Activated CD8-positive, alpha-beta memory T cell treated with anti-CD3 and anti-CD28 coated beads for 4 hours (primary cell): ENCODE results near the gene HK2.
A peak's percentile ranks its signal among the peaks of the same experiment; 100 is the strongest.
"Not testable (repeated sequence)": the region's sequence is repeated elsewhere in the genome, so short reads cannot be mapped to it uniquely, and the experiment has no call there.

Experiments used
- DNase-seq, 2 donors: peaks; one replicate each; pipeline ENCODE4 v3.0.0-alpha.2; 2020; ENCODE audit warnings: low read depth in 2 of 2

HK2 gene

GRCh38 chr2:74833418-74834233, at the start of gene HK2:
HK2 (plus strand) TSS chr2:74834127; CDS start chr2:74834581, 454 bp downstream.
- peak; percentile 50 to 67 for DNase-seq

GRCh38 chr2:74789271-74789670, 44.7 kb upstream of the HK2 start:
- DNase-seq: no peak

- no peak for DNase-seq
These were observed 41.6 kb upstream of the HK2 start for GRCh38 chr2:74792282-74792681.

GRCh38 chr2:74794878-74795277, 39.0 kb upstream of the HK2 start:
- DNase-seq: not testable (repeated sequence)

GRCh38 chr2:74806355-74806839, 27.5 kb upstream of the HK2 start:
- no peak for DNase-seq

- DNase-seq: no peak
These were observed 27.0 kb upstream of the HK2 start for GRCh38 chr2:74806920-74807319.

- DNase-seq: no peak
These were observed 20.9 kb upstream of the HK2 start for GRCh38 chr2:74812787-74813590.

GRCh38 chr2:74814102-74814501, 19.8 kb upstream of the HK2 start:
- no peak for DNase-seq

- DNase-seq: no peak
These were observed 18.0 kb upstream of the HK2 start for GRCh38 chr2:74815941-74816340.

GRCh38 chr2:74816540-74817303, 17.2 kb upstream of the HK2 start:
- no peak for DNase-seq

GRCh38 chr2:74817304-74817675, 16.6 kb upstream of the HK2 start:
- DNase-seq: no peak

- DNase-seq: no peak
These were observed 14.2 kb upstream of the HK2 start for GRCh38 chr2:74819702-74820101.

- no peak for DNase-seq
These were observed 12.5 kb upstream of the HK2 start for GRCh38 chr2:74821177-74822126.

- DNase-seq: no peak
These were observed 11.0 kb upstream of the HK2 start for GRCh38 chr2:74822771-74823566.

- DNase-seq: no peak
These were observed 9.2 kb upstream of the HK2 start for GRCh38 chr2:74824679-74825078.

GRCh38 chr2:74828543-74828942, 5.4 kb upstream of the HK2 start:
- no peak for DNase-seq

- DNase-seq: no peak
These were observed 2.0 kb upstream of the HK2 start for GRCh38 chr2:74831693-74832530.

- not testable (repeated sequence) for DNase-seq
These were observed 386 bp downstream of the HK2 start for GRCh38 chr2:74834234-74834791.
